HCT116 (cell line): ENCODE measurements around the gene COG6. TPM values are rescaled to one million over a fixed set of nuclear protein-coding genes. Genes with fewer than 3 reads are reported as not detected.

Experiments
- ATAC-seq: fragments of 200-7000 bp; cut with Tn5 transposase; 2 replicates; pipeline ENCODE4 v1.9.1; 2020; ENCODE audit warnings: mild to moderate bottlenecking, moderate library complexity
- BruUV-seq: library from RNA; stranded (reverse); fragments of 400-500 nt; replicated peaks from 2 replicates; lab custom pipeline; 2021; lab: Mats Ljungman, UMichigan
- CTCF ChIA-PET: fragments of 300-600 bp; sonication (Branson Sonifier 250); formaldehyde crosslinking; loops from one replicate; lab custom pipeline; 2021; ENCODE audit warnings: antibody characterized with exemption; lab: Charles Lee
- POLR2A ChIA-PET: fragments of 300-600, 350-600 bp; sonication (Branson Sonifier 250); formaldehyde crosslinking; loops from one replicate; lab custom pipeline; 2021; ENCODE audit warnings: antibody characterized with exemption; lab: Charles Lee
- RAD21 ChIA-PET, 2 experiments: fragments of 300-600 bp; sonication (Branson Sonifier 250); formaldehyde crosslinking; loops; one replicate each; lab custom pipeline; 2023; ENCODE audit warnings: low total read pairs in 2 of 2; ENCODE audit not compliant: uncharacterized antibody in 2 of 2, unreplicated experiment in 2 of 2, low non-redundant PET in 1 of 2; lab: Charles Lee
- DNase-seq: peaks from one replicate; pipeline ENCODE4 v3.0.0-alpha.2; 2010; ENCODE audit warnings: low read depth, low spot score
- H2AFZ ChIP-seq: fragments of 200-600 bp; shearing (Covaris generic), sonication (generic); 2 replicates; pipeline ENCODE4 v1.6.1; 2017; ENCODE audit warnings: low read depth, mixed run types, mixed read lengths, antibody characterized with exemption, low read length; ENCODE audit not compliant: poor library complexity, severe bottlenecking
- H3K27ac ChIP-seq: 2 replicates; pipeline ENCODE4 v1.5.1; 2012; ENCODE audit warnings: low read depth, low read length
- H3K27me3 ChIP-seq: fragments of 200-600 bp; sonication (generic); 2 replicates; pipeline ENCODE4 v1.6.1; 2016; ENCODE audit warnings: mixed run types, low read length, mixed read lengths; ENCODE audit not compliant: insufficient read depth
- H3K36me3 ChIP-seq, 2 experiments: fragments of 200-500 bp in 1 of 2; fragments of 200-600 bp in 1 of 2; sonication (Bioruptor generic) in 1 of 2; sonication (generic) in 1 of 2; 2 replicates each; pipeline versions ENCODE4 v1.5.1 to v1.6.1; 2014 to 2016; ENCODE audit warnings: low read length in 2 of 2, inconsistent platforms in 1 of 2, mixed read lengths in 1 of 2, mixed run types in 1 of 2; ENCODE audit not compliant: insufficient read depth in 2 of 2, control insufficient read depth in 1 of 2
- H3K4me1 ChIP-seq, 2 experiments: fragments of 200-600 bp in 1 of 2; sonication (generic) in 1 of 2; 2 replicates each; pipeline versions ENCODE4 v1.5.1 to v1.6.1; 2012 to 2017; ENCODE audit warnings: low read length in 2 of 2, inconsistent platforms in 1 of 2, mild to moderate bottlenecking in 1 of 2, mixed read lengths in 1 of 2, mixed run types in 1 of 2, moderate library complexity in 1 of 2; ENCODE audit not compliant: insufficient read depth in 2 of 2, control insufficient read depth in 1 of 2
- H3K4me2 ChIP-seq: fragments of 200-600 bp; sonication (generic); 2 replicates; pipeline ENCODE4 v1.6.1; 2017; ENCODE audit warnings: mixed run types, low read length, mixed read lengths
- H3K4me3 ChIP-seq, 2 experiments: fragments of 200-600 bp in 1 of 2; sonication (generic) in 1 of 2; replicated peaks in 1 of 2; 2 replicates each; pipeline ENCODE4 v1.5.1; 2011 to 2016; ENCODE audit warnings: low read length in 2 of 2, control low read depth in 1 of 2, low read depth in 1 of 2, mild to moderate bottlenecking in 1 of 2, mixed read lengths in 1 of 2, mixed run types in 1 of 2
- H3K79me2 ChIP-seq: fragments of 200-600 bp; sonication (generic); 2 replicates; pipeline ENCODE4 v1.6.1; 2017; ENCODE audit warnings: mild to moderate bottlenecking, mixed run types, low read length, moderate library complexity, mixed read lengths; ENCODE audit not compliant: insufficient read depth
- H3K9ac ChIP-seq: fragments of 200-600 bp; sonication (generic); 2 replicates; pipeline ENCODE4 v1.6.1; 2016; ENCODE audit warnings: low read length, mixed read lengths
- H3K9me2 ChIP-seq: fragments of 200-600 bp; sonication (generic), shearing (Covaris generic); 2 replicates; pipeline ENCODE4 v1.6.1; 2017; ENCODE audit warnings: mixed run types, mild to moderate bottlenecking, moderate library complexity; ENCODE audit not compliant: insufficient read depth
- H3K9me3 ChIP-seq, 2 experiments: fragments of 200-500 bp in 1 of 2; fragments of 200-600 bp in 1 of 2; sonication (Bioruptor generic) in 1 of 2; sonication (generic) in 1 of 2; 2 replicates each; pipeline ENCODE4 v1.6.1; 2014 to 2017; ENCODE audit warnings: low read length in 2 of 2, mixed read lengths in 2 of 2, inconsistent platforms in 1 of 2, low read depth in 1 of 2, mild to moderate bottlenecking in 1 of 2, mixed run types in 1 of 2, moderate library complexity in 1 of 2; ENCODE audit not compliant: control insufficient read depth in 1 of 2, insufficient read depth in 1 of 2
- H4K20me1 ChIP-seq: fragments of 200-600 bp; sonication (generic), shearing (Covaris generic); 2 replicates; pipeline ENCODE4 v1.6.1; 2017; ENCODE audit warnings: mixed run types, mild to moderate bottlenecking, moderate library complexity; ENCODE audit not compliant: insufficient read depth
- CBX3 ChIP-seq: IDR thresholded peaks from 2 replicates; pipeline ENCODE4 v1.6.1; 2012; ENCODE audit warnings: low read depth
- CEBPB ChIP-seq: IDR thresholded peaks from 2 replicates; pipeline ENCODE4 v1.6.1; 2012; ENCODE audit warnings: low read depth
- CTCF ChIP-seq, 3 experiments: fragments of 200-600 bp in 1 of 3; sonication (generic) in 1 of 3; IDR thresholded peaks in 2 of 3; conservative IDR thresholded peaks in 1 of 3; 2 replicates each; pipeline ENCODE4 v1.5.1; 2012 to 2017; ENCODE audit warnings: low read depth in 2 of 3, low read length in 2 of 3, antibody characterized with exemption in 1 of 3, borderline replicate concordance in 1 of 3, control low read depth in 1 of 3, mild to moderate bottlenecking in 1 of 3, mixed read lengths in 1 of 3, mixed run types in 1 of 3, moderate library complexity in 1 of 3; ENCODE audit not compliant: insufficient read depth in 1 of 3
- EGR1 ChIP-seq: IDR thresholded peaks from 2 replicates; pipeline ENCODE4 v1.6.1; 2012; ENCODE audit warnings: low read depth
- JUND ChIP-seq: IDR thresholded peaks from 2 replicates; pipeline ENCODE4 v1.6.1; 2012
- POLR2AphosphoS5 ChIP-seq: IDR thresholded peaks from 2 replicates; pipeline ENCODE4 v1.6.1; 2011; ENCODE audit warnings: mild to moderate bottlenecking, low read depth, low read length, moderate library complexity
- SP1 ChIP-seq: IDR thresholded peaks from 2 replicates; pipeline ENCODE4 v1.6.1; 2012; ENCODE audit warnings: low read depth
- SRF ChIP-seq: IDR thresholded peaks from 2 replicates; pipeline ENCODE4 v1.6.1; 2012; ENCODE audit warnings: low read depth
- TCF7L2 ChIP-seq: IDR thresholded peaks from 2 replicates; pipeline ENCODE4 v1.7.0; 2011; ENCODE audit warnings: borderline replicate concordance, inconsistent platforms; ENCODE audit not compliant: insufficient read depth, insufficient read length; ENCODE audit errors: extremely low read depth
- YY1 ChIP-seq: IDR thresholded peaks from 2 replicates; pipeline ENCODE4 v1.6.1; 2011; ENCODE audit warnings: low read length, low read depth, moderate library complexity, mild to moderate bottlenecking; ENCODE audit not compliant: insufficient replicate concordance; ENCODE audit errors: extremely low read depth
- ZFX ChIP-seq: fragments of 450-650 bp; IDR thresholded peaks from 2 replicates; pipeline ENCODE4 v1.6.1; 2017
- intact Hi-C: fragments of 100-400 bp; cut with micrococcal nuclease; formaldehyde crosslinking; loops from 2 replicates; pipeline ENCODE4 v1.10.0; 2022
- total RNA-seq: library from RNA; stranded (reverse); gene quantifications from one replicate; pipeline ENCODE4 v1.2.1, GENCODE V29; 2021; ENCODE audit not compliant: unreplicated experiment
- TF ChIP-seq, protein P1 (sequence below): IDR thresholded peaks from 2 replicates; pipeline ENCODE4 v1.6.1; 2012

The COG6 gene
- total RNA-seq, 1 experiment from 2014 or later = 33.6 TPM

- Histone ChIP-seq H4K20me1 (no peaks in the 10 kb centered on the region), H3K9me3 (no peaks in the 10 kb centered on the region; a peak in 1 of 4 replicates), H3K9ac (no peak overlapping the region), H3K4me2 (no peak overlapping the region), H3K9me2 (no peaks in the 10 kb centered on the region), H3K36me3 (0 out of 4 replicates have a peak, but pooled peaks cover 0 to 3% of the 10 kb centered on the region in 2 experiments), H3K4me1 (no peaks in the 10 kb centered on the region), H3K27me3 (no peaks in the 10 kb centered on the region), H2AFZ (no peak overlapping the region), H3K79me2 (no peaks in the 10 kb centered on the region), H3K27ac (no peak overlapping the region), H3K4me3 (no peak overlapping the region)
- DNase-seq (no peak), ATAC-seq (no peak)
- ChIA-PET CTCF (no interaction called here), RAD21 (no interaction called here), POLR2A (no interaction called here)
- BruUV-seq = no TSS peak
- intact Hi-C loops = no loop called here
- TF ChIP-seq CBX3 (no peak), POLR2AphosphoS5 (no peak), TCF7L2 (no peak), EGR1 (no peak), JUND (no peak), ZFX (no peak), YY1 (no peak)
Measured at GRCh38 chr13:39712626-39713025, 57.2 kb downstream of the COG6 start.

DNA sequence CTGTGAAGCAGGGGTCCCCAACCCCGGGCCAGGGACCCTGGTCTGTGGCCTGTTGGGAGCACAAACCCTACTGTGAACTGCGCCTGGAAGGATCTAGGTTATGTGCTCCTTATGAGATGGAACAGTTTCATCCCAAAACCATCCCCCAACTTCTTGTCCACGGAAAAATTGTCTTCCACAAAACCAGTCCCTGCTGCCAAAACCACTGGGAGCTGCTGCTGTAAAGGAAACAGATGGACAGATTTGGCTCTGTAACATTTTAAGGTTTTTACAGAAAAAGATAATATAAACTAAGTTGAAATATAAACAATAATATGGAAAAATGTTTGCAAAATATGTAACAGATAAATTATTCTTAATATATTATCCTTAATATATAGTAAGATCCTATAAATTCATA lies 73.7 kb downstream of the COG6 start:
- Histone ChIP-seq H3K27me3 (no peaks in the 10 kb centered on the region), H3K9me2 (no peaks in the 10 kb centered on the region), H3K9ac (no peak overlapping the region), H2AFZ (no peak overlapping the region), H4K20me1 (no peaks in the 10 kb centered on the region), H3K36me3 (no peaks in the 10 kb centered on the region; a peak in 2 of 4 replicates), H3K4me2 (no peak overlapping the region), H3K4me1 (no peaks in the 10 kb centered on the region), H3K9me3 (no peaks in the 10 kb centered on the region), H3K27ac (no peak overlapping the region), H3K79me2 (no peaks in the 10 kb centered on the region), H3K4me3 (no peak overlapping the region)
- RAD21 ChIA-PET = no interaction called here
- CTCF ChIA-PET = no interaction called here
- no peak for DNase-seq
- intact Hi-C loops = no loop called here
- ATAC-seq = no peak
- BruUV-seq = no TSS peak
- POLR2A ChIA-PET = no interaction called here
- no peak for TF ChIP-seq CTCF (IDR thresholded peaks at IDR 0.05 in 2 of 3, conservative IDR thresholded peaks at IDR 0.05 in 1 of 3; ENCODE audit: borderline replicate concordance in 1 of 3, insufficient read depth in 1 of 3, low read depth in 2 of 3, low read length in 2 of 3)
- TF ChIP-seq CBX3 = no peak
- TF ChIP-seq JUND = no peak
- TF ChIP-seq CEBPB = no peak
- TF ChIP-seq SP1 = no peak
- TF ChIP-seq SRF = no peak
- TF ChIP-seq, protein P1, sequence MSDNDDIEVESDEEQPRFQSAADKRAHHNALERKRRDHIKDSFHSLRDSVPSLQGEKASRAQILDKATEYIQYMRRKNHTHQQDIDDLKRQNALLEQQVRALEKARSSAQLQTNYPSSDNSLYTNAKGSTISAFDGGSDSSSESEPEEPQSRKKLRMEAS = no peak
